GM19324 (cell line): Measurements from ENCODE around the gene CHMP5.

Source experiments
- ATAC-seq: cut with Tn5 transposase; IDR thresholded peaks from one replicate; pipeline ENCODE4 v1.9.1; 2021; ENCODE audit warnings: mild to moderate bottlenecking, moderate library complexity; ENCODE audit not compliant: unreplicated experiment, low FRiP score

Gene CHMP5

GRCh38 chr9:33242609-33243134, 22.2 kb upstream of the CHMP5 start:
- ATAC-seq, result no peak

- ATAC-seq, result no peak
Measured at GRCh38 chr9:33244137-33244784, 20.6 kb upstream of the CHMP5 start.

- no peak for ATAC-seq
Measured at GRCh38 chr9:33245341-33245740, 19.5 kb upstream of the CHMP5 start.

- no peak for ATAC-seq
Measured at GRCh38 chr9:33246269-33246860, 18.5 kb upstream of the CHMP5 start.

GRCh38 chr9:33248606-33249005, 16.2 kb upstream of the CHMP5 start:
- no peak for ATAC-seq

- ATAC-seq, result peak; percentile 29
Measured at GRCh38 chr9:33249087-33249658, 15.7 kb upstream of the CHMP5 start.

- no peak for ATAC-seq
Measured at GRCh38 chr9:33249983-33250382, 14.9 kb upstream of the CHMP5 start.

GRCh38 chr9:33250458-33250995, 14.3 kb upstream of the CHMP5 start:
- ATAC-seq, result no peak

GRCh38 chr9:33254211-33254610, 10.6 kb upstream of the CHMP5 start:
- no peak for ATAC-seq

- no peak for ATAC-seq
Measured at GRCh38 chr9:33255014-33255413, 9.8 kb upstream of the CHMP5 start.

- no peak for ATAC-seq
Measured at GRCh38 chr9:33255471-33255870, 9.4 kb upstream of the CHMP5 start.

GRCh38 chr9:33256236-33256635, 8.6 kb upstream of the CHMP5 start:
- ATAC-seq, result no peak

GRCh38 chr9:33257276-33257675, 7.6 kb upstream of the CHMP5 start:
- no peak for ATAC-seq

- no peak for ATAC-seq
Measured at GRCh38 chr9:33260372-33260771, 4.5 kb upstream of the CHMP5 start.

GRCh38 chr9:33263131-33264002, 1.5 kb upstream of the CHMP5 start:
- peak; percentile 7 for ATAC-seq

- peak; percentile 25 for ATAC-seq
Measured at GRCh38 chr9:33264003-33264472, 811 bp upstream of the CHMP5 start.

GRCh38 chr9:33265211-33265865, 489 bp downstream of the CHMP5 start:
- no peak for ATAC-seq

GRCh38 chr9:33267151-33267767, 2.4 kb downstream of the CHMP5 start:
- ATAC-seq, result no peak

- no peak for ATAC-seq
Measured at GRCh38 chr9:33270146-33270545, 5.3 kb downstream of the CHMP5 start.

GRCh38 chr9:33272061-33272460, 7.2 kb downstream of the CHMP5 start:
- ATAC-seq, result no peak
